HEK293 (cell line): Measurements from ENCODE around the gene ABHD12.

ENCODE experiments used
- CTCF ChIA-PET: fragments of 350-600 bp; formaldehyde crosslinking; extraction: SDS; loops from one replicate; lab custom pipeline; 2021; ENCODE audit warnings: antibody characterized with exemption; lab: Yijun Ruan, JAX
- POLR2A ChIA-PET: fragments of 300-600 bp; formaldehyde crosslinking; extraction: SDS; loops from one replicate; lab custom pipeline; 2020; ENCODE audit warnings: antibody characterized with exemption, inconsistent platforms; lab: Yijun Ruan, JAX
- H3K27ac ChIP-seq: fragments of 200-500 bp; sonication (Bioruptor generic); 2 replicates; pipeline ENCODE4 v1.5.1; 2014; ENCODE audit warnings: low read depth, low read length, control low read depth, inconsistent platforms; ENCODE audit errors: extremely low read depth
- H3K36me3 ChIP-seq, 2 experiments: fragments of 200-500 bp in 1 of 2; sonication (Bioruptor generic) in 1 of 2; 1 replicate in 1 of 2; 2 replicates in 1 of 2; pipeline ENCODE4 v1.5.1; 2014 to 2017; ENCODE audit warnings: inconsistent platforms in 2 of 2, low read length in 2 of 2; ENCODE audit not compliant: control insufficient read depth in 2 of 2, insufficient read depth in 1 of 2
- H3K4me1 ChIP-seq: fragments of 200-500 bp; sonication (Bioruptor generic); 2 replicates; pipeline ENCODE4 v1.5.1; 2014; ENCODE audit warnings: mild to moderate bottlenecking, low read length, inconsistent platforms; ENCODE audit not compliant: control insufficient read depth, insufficient read depth
- H3K4me3 ChIP-seq: 2 replicates; pipeline ENCODE4 v1.5.1; 2011; ENCODE audit warnings: low read depth, mild to moderate bottlenecking, control low read depth, low read length, moderate library complexity
- H3K9me3 ChIP-seq: fragments of 200-500 bp; sonication (Bioruptor generic); 2 replicates; pipeline ENCODE4 v1.5.1; 2014; ENCODE audit warnings: low read depth, low read length, inconsistent platforms; ENCODE audit not compliant: control insufficient read depth, insufficient read depth
- KLF10 ChIP-seq: fragments of 450-650 bp; IDR thresholded peaks from 2 replicates; pipeline ENCODE4 v1.5.1; 2018; ENCODE audit warnings: missing biosample characterization, mild to moderate bottlenecking, missing genetic modification characterization
- TRIM28 ChIP-seq: IDR thresholded peaks from 2 replicates; pipeline ENCODE4 v1.6.1; 2011; ENCODE audit warnings: low read length, control low read depth, borderline replicate concordance
- ZFP3 ChIP-seq: fragments of 450-650 bp; formaldehyde crosslinking; IDR thresholded peaks from 2 replicates; pipeline ENCODE4 v1.5.1; 2016; ENCODE audit warnings: low read depth, missing biosample characterization, missing genetic modification characterization
- ZNF202 ChIP-seq: fragments of 450-650 bp; formaldehyde crosslinking; IDR thresholded peaks from 2 replicates; pipeline ENCODE4 v1.5.1; 2016; ENCODE audit warnings: missing biosample characterization, missing genetic modification characterization, borderline replicate concordance
- ZNF292 ChIP-seq: fragments of 450-650 bp; formaldehyde crosslinking; IDR thresholded peaks from 2 replicates; pipeline ENCODE4 v1.5.1; 2016; ENCODE audit warnings: low read depth, missing biosample characterization, missing genetic modification characterization, borderline replicate concordance
- ZNF423 ChIP-seq: fragments of 450-650 bp; formaldehyde crosslinking; IDR thresholded peaks from 2 replicates; pipeline ENCODE4 v1.5.1; 2016; ENCODE audit warnings: missing biosample characterization, missing genetic modification characterization
- ZNF544 ChIP-seq: fragments of 450-650 bp; formaldehyde crosslinking; IDR thresholded peaks from 2 replicates; pipeline ENCODE4 v1.5.0; 2017; ENCODE audit warnings: missing biosample characterization, missing genetic modification characterization
- ZNF677 ChIP-seq: fragments of 450-650 bp; IDR thresholded peaks from 2 replicates; pipeline ENCODE4 v1.5.0; 2018; ENCODE audit warnings: missing biosample characterization, mild to moderate bottlenecking, missing genetic modification characterization, moderate library complexity
- ZNF707 ChIP-seq: fragments of 450-650 bp; formaldehyde crosslinking; IDR thresholded peaks from 2 replicates; pipeline ENCODE4 v1.5.1; 2016; ENCODE audit warnings: missing biosample characterization, missing genetic modification characterization
- ZNF776 ChIP-seq: fragments of 450-650 bp; formaldehyde crosslinking; IDR thresholded peaks from 2 replicates; pipeline ENCODE4 v1.5.0; 2017; ENCODE audit warnings: missing biosample characterization, missing genetic modification characterization, borderline replicate concordance
- ZNF791 ChIP-seq: fragments of 450-650 bp; formaldehyde crosslinking; IDR thresholded peaks from 2 replicates; pipeline ENCODE4 v1.5.1; 2016; ENCODE audit warnings: missing biosample characterization, missing genetic modification characterization
- TF ChIP-seq, protein P1 (sequence below): fragments of 450-650 bp; formaldehyde crosslinking; conservative IDR thresholded peaks from 2 replicates; pipeline ENCODE4 v1.5.1; 2016; ENCODE audit warnings: low read depth, missing biosample characterization, missing genetic modification characterization
- TF ChIP-seq, protein P2 (sequence below): fragments of 450-650 bp; formaldehyde crosslinking; IDR thresholded peaks from 2 replicates; pipeline ENCODE4 v1.5.1; 2016; ENCODE audit warnings: missing biosample characterization, missing genetic modification characterization
- TF ChIP-seq, protein P3 (sequence below): fragments of 450-650 bp; IDR thresholded peaks from 2 replicates; pipeline ENCODE4 v1.5.1; 2018; ENCODE audit warnings: missing biosample characterization, missing genetic modification characterization
- TF ChIP-seq, protein P4 (sequence below): fragments of 450-650 bp; formaldehyde crosslinking; IDR thresholded peaks from 2 replicates; pipeline ENCODE4 v1.5.1; 2016; ENCODE audit warnings: missing biosample characterization, missing genetic modification characterization

The ABHD12 gene

DNA sequence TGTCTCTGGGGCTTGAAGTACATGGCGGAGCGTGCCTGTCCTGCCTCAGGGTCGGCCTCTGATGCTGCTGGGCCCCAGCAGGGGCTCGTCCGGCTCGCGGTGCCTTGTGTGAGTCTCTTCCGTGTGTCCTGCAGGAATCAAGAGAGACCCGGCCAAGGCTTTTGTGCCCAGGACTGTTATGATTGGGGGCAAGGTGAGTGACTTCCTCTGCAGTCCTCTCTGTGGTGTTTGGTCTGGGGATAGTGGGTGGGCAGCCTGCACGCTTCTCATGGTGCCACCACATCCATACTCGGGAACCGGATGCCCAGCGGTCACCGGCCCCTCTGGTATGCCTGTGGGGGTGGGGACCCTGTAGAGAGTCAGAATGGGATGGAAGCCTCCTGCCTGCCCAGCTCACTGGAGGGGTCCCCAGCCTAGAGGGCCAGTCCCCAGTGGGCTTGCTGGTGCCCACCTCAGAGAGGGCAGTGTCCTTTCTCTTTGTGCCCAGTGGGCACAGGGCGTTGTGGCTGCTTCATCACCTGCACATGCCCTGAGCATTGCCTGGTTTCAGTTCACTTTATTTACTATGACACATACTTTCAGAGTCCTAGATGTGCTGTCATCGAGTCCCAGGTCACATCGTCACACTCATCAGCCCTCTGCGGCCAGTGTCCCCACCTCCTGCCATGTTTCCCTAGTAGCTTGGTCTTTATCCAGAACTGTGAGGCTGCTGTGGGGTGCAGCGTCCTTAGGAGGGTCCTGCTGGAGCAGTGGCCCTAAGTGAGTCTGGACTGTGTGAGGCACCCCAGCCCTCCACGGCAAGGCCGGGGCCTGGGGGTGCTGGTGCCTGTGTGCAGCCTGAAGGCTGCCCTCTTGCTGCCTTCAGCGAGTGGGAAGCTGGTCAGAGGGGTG lies 102.1 kb downstream of the ABHD12 start:
- H3K4me3 ChIP-seq = no peak overlapping the region
- H3K27ac ChIP-seq = no peak overlapping the region
- H3K36me3 ChIP-seq = peaks cover 0 to 81% of the 10 kb centered on the region in 2 experiments; a peak in 2 of 3 replicates
- H3K4me1 ChIP-seq = no peaks in the 10 kb centered on the region
- ChIA-PET CTCF (interaction anchor here (1.8 kb wide), 1 partner anchor 110 kb away, joined by 6 read pairs; no protein-coding TSS in a partner anchor), POLR2A (no interaction called here)
- no peak for TF ChIP-seq ZNF292
- TF ChIP-seq TRIM28 = no peak
- TF ChIP-seq ZNF776 = no peak
- TF ChIP-seq, protein P1, sequence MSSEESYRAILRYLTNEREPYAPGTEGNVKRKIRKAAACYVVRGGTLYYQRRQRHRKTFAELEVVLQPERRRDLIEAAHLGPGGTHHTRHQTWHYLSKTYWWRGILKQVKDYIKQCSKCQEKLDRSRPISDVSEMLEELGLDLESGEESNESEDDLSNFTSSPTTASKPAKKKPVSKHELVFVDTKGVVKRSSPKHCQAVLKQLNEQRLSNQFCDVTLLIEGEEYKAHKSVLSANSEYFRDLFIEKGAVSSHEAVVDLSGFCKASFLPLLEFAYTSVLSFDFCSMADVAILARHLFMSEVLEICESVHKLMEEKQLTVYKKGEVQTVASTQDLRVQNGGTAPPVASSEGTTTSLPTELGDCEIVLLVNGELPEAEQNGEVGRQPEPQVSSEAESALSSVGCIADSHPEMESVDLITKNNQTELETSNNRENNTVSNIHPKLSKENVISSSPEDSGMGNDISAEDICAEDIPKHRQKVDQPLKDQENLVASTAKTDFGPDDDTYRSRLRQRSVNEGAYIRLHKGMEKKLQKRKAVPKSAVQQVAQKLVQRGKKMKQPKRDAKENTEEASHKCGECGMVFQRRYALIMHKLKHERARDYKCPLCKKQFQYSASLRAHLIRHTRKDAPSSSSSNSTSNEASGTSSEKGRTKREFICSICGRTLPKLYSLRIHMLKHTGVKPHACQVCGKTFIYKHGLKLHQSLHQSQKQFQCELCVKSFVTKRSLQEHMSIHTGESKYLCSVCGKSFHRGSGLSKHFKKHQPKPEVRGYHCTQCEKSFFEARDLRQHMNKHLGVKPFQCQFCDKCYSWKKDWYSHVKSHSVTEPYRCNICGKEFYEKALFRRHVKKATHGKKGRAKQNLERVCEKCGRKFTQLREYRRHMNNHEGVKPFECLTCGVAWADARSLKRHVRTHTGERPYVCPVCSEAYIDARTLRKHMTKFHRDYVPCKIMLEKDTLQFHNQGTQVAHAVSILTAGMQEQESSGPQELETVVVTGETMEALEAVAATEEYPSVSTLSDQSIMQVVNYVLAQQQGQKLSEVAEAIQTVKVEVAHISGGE (tag by site-specific recombination) = no peak
- TF ChIP-seq ZNF202 (tag by site-specific recombination) = no peak
- no peak for TF ChIP-seq ZNF791
- no peak for TF ChIP-seq ZNF707 (tag by site-specific recombination)
- TF ChIP-seq, protein P2, sequence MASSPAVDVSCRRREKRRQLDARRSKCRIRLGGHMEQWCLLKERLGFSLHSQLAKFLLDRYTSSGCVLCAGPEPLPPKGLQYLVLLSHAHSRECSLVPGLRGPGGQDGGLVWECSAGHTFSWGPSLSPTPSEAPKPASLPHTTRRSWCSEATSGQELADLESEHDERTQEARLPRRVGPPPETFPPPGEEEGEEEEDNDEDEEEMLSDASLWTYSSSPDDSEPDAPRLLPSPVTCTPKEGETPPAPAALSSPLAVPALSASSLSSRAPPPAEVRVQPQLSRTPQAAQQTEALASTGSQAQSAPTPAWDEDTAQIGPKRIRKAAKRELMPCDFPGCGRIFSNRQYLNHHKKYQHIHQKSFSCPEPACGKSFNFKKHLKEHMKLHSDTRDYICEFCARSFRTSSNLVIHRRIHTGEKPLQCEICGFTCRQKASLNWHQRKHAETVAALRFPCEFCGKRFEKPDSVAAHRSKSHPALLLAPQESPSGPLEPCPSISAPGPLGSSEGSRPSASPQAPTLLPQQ (tag by site-specific recombination) = no peak
- TF ChIP-seq, protein P3, sequence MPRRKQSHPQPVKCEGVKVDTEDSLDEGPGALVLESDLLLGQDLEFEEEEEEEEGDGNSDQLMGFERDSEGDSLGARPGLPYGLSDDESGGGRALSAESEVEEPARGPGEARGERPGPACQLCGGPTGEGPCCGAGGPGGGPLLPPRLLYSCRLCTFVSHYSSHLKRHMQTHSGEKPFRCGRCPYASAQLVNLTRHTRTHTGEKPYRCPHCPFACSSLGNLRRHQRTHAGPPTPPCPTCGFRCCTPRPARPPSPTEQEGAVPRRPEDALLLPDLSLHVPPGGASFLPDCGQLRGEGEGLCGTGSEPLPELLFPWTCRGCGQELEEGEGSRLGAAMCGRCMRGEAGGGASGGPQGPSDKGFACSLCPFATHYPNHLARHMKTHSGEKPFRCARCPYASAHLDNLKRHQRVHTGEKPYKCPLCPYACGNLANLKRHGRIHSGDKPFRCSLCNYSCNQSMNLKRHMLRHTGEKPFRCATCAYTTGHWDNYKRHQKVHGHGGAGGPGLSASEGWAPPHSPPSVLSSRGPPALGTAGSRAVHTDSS (tag by site-specific recombination) = no peak
- no peak for TF ChIP-seq ZNF423 (tag by site-specific recombination)
- TF ChIP-seq ZFP3 (tag by site-specific recombination) = no peak
- TF ChIP-seq, protein P4, sequence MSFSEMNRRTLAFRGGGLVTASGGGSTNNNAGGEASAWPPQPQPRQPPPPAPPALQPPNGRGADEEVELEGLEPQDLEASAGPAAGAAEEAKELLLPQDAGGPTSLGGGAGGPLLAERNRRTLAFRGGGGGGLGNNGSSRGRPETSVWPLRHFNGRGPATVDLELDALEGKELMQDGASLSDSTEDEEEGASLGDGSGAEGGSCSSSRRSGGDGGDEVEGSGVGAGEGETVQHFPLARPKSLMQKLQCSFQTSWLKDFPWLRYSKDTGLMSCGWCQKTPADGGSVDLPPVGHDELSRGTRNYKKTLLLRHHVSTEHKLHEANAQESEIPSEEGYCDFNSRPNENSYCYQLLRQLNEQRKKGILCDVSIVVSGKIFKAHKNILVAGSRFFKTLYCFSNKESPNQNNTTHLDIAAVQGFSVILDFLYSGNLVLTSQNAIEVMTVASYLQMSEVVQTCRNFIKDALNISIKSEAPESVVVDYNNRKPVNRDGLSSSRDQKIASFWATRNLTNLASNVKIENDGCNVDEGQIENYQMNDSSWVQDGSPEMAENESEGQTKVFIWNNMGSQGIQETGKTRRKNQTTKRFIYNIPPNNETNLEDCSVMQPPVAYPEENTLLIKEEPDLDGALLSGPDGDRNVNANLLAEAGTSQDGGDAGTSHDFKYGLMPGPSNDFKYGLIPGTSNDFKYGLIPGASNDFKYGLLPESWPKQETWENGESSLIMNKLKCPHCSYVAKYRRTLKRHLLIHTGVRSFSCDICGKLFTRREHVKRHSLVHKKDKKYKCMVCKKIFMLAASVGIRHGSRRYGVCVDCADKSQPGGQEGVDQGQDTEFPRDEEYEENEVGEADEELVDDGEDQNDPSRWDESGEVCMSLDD (tag by site-specific recombination) = no peak
- no peak for TF ChIP-seq KLF10 (tag by site-specific recombination)
- TF ChIP-seq ZNF677 (tag by site-specific recombination) = no peak
- TF ChIP-seq ZNF544 (tag by site-specific recombination) = no peak
- no peaks in the 10 kb centered on the region for H3K9me3 ChIP-seq
